ENCODE results near the gene ERMAP. TPM values are rescaled to one million over a fixed set of nuclear protein-coding genes. Genes with fewer than 3 reads are reported as not detected.

Gene ERMAP
- total and polyA plus RNA-seq, 7 donors: 1.4 to 3.7 (median 2.0) TPM

- Histone ChIP-seq H3K4me1 (no peaks in the 10 kb centered on the region), H3K4me3 (no peak overlapping the region), H3K9me3 (no peaks in the 10 kb centered on the region), H3K27ac (no peak overlapping the region), H3K36me3 (ENCODE audit: insufficient read depth in 1 of 2, low read depth in 1 of 2) (peaks cover 9 to 80% of the 10 kb centered on the region in 2 donors), H3K27me3 (ENCODE audit: insufficient read depth in 3 of 3, low read length in 2 of 3) (peaks cover 0 to 2% (median 0%) of the 10 kb centered on the region in 3 donors)
- no peak for TF ChIP-seq CTCF (IDR thresholded peaks at IDR 0.05)
- DNase-seq (no peak), ATAC-seq (no peak)
- intact Hi-C loops (cut with DNase I): loop anchor here (5.0 to 10.0 kb wide), 2 partner anchors 135 to 293 kb away; no protein-coding TSS in a partner anchor
- 86 to 93% (median 87%) methylated on average over 2 of the region's 2 CpGs for whole genome bisulfite sequencing, 3 donors
These were observed 37.2 kb upstream of the ERMAP start for GRCh38 chr1:42779725-42780124.

GRCh38 chr1:42780176-42780575 lies 36.7 kb upstream of the ERMAP start:
- no peak for DNase-seq
- peaks cover 0 to 2% (median 0%) of the 10 kb centered on the region in 3 donors for H3K27me3 ChIP-seq (ENCODE audit: insufficient read depth in 3 of 3, low read length in 2 of 3)
- no peak for ATAC-seq
- no peak for TF ChIP-seq CTCF (IDR thresholded peaks at IDR 0.05)
- peaks cover 8 to 75% of the 10 kb centered on the region in 2 donors for H3K36me3 ChIP-seq (ENCODE audit: insufficient read depth in 1 of 2, low read depth in 1 of 2)
- H3K9me3 ChIP-seq: no peaks in the 10 kb centered on the region
- no peak overlapping the region for H3K27ac ChIP-seq
- H3K4me3 ChIP-seq: no peak overlapping the region
- WGBS, 3 donors: 92 to 100% (median 98%) methylated on average over 1 of the region's 1 CpG
- H3K4me1 ChIP-seq: no peaks in the 10 kb centered on the region
- intact Hi-C loops (cut with DNase I): no loop called here

GRCh38 chr1:42783092-42783491 lies 33.8 kb upstream of the ERMAP start:
- ATAC-seq (no peak), DNase-seq (no peak)
- Histone ChIP-seq H3K9me3 (no peaks in the 10 kb centered on the region), H3K27ac (no peak overlapping the region), H3K27me3 (ENCODE audit: insufficient read depth in 3 of 3, low read length in 2 of 3) (peaks cover 0 to 11% (median 2%) of the 10 kb centered on the region in 3 donors), H3K4me3 (no peak overlapping the region), H3K36me3 (ENCODE audit: insufficient read depth in 1 of 2, low read depth in 1 of 2) (peaks cover 2 to 47% of the 10 kb centered on the region in 2 donors), H3K4me1 (no peaks in the 10 kb centered on the region)
- no peak for TF ChIP-seq CTCF (IDR thresholded peaks at IDR 0.05)
- WGBS, 3 donors: 96 to 100% (median 98%) methylated on average over 2 of the region's 2 CpGs
- intact Hi-C loops (cut with DNase I): no loop called here

- WGBS, 3 donors: 87 to 88% (median 88%) methylated on average over 18 of the region's 18 CpGs
- no peaks in the 10 kb centered on the region for H3K4me1 ChIP-seq
- no peaks in the 10 kb centered on the region for H3K9me3 ChIP-seq
- peaks cover 0 to 11% (median 2%) of the 10 kb centered on the region in 3 donors for H3K27me3 ChIP-seq (ENCODE audit: insufficient read depth in 3 of 3, low read length in 2 of 3)
- H3K4me3 ChIP-seq: peak overlapping the region; percentile 61
- peaks cover 2 to 34% of the 10 kb centered on the region in 2 donors for H3K36me3 ChIP-seq (ENCODE audit: insufficient read depth in 1 of 2, low read depth in 1 of 2)
- no peak overlapping the region for H3K27ac ChIP-seq
- DNase-seq (no peak), ATAC-seq (peak in 2 of 4 donors; percentile 22 to 31)
- TF ChIP-seq CTCF (IDR thresholded peaks at IDR 0.05): no peak
- intact Hi-C loops (cut with DNase I): no loop called here
These were observed 32.4 kb upstream of the ERMAP start for GRCh38 chr1:42784547-42784945.
